K562 (cell line): ENCODE data around the gene NR1I3. TPM values are rescaled to one million over a fixed set of nuclear protein-coding genes. Genes with fewer than 3 reads are reported as not detected.

ENCODE experiments used
- BRD9 ChIP-seq: fragments of 450-650 bp; IDR thresholded peaks from 2 replicates; pipeline ENCODE4 v1.6.1; 2018; ENCODE audit warnings: low read depth; ENCODE audit not compliant: partially characterized antibody
- CUX1 ChIP-seq: fragments of 200-800 bp; sonication (Bioruptor generic); IDR thresholded peaks from 2 replicates; pipeline ENCODE4 v1.6.1; 2016; ENCODE audit warnings: missing genetic modification characterization, missing compliant biosample characterization
- ESRRA ChIP-seq: fragments of 450-650 bp; IDR thresholded peaks from 2 replicates; pipeline ENCODE4 v1.6.1; 2014; ENCODE audit warnings: low read depth, mild to moderate bottlenecking, moderate library complexity, borderline replicate concordance
- ETV5 ChIP-seq: sonication (generic); formaldehyde crosslinking; IDR thresholded peaks from 2 replicates; pipeline ENCODE4 v1.4.0; 2020; ENCODE audit warnings: low read depth, mild to moderate bottlenecking, missing genetic modification reagents
- L3MBTL2 ChIP-seq: fragments of 450-650 bp; IDR thresholded peaks from 2 replicates; pipeline ENCODE4 v1.6.1; 2016; ENCODE audit warnings: mild to moderate bottlenecking, moderate library complexity
- MIER1 ChIP-seq: fragments of 450-650 bp; IDR thresholded peaks from 2 replicates; pipeline ENCODE4 v1.6.1; 2016; ENCODE audit warnings: antibody characterized with exemption, mild to moderate bottlenecking, low read depth
- MYC ChIP-seq, 2 experiments: fragments of 250-450 bp in 1 of 2; sonication (Bioruptor Pico) in 1 of 2; IDR thresholded peaks; 2 replicates each; pipeline versions ENCODE4 v1.5.1 to v1.6.1; 2012 to 2021; ENCODE audit warnings: low read depth in 2 of 2, borderline replicate concordance in 1 of 2, improper control_type of control experiment in 1 of 2, low read length in 1 of 2, mild to moderate bottlenecking in 1 of 2, moderate library complexity in 1 of 2
- RB1 ChIP-seq: fragments of 450-650 bp; IDR thresholded peaks from 2 replicates; pipeline ENCODE4 v1.6.1; 2017; ENCODE audit warnings: low read depth, mild to moderate bottlenecking
- SMARCE1 ChIP-seq: fragments of 450-650 bp; IDR thresholded peaks from 2 replicates; pipeline ENCODE4 v1.7.1; 2016; ENCODE audit warnings: mild to moderate bottlenecking
- SRF ChIP-seq, 2 experiments: fragments of 250-450, 450-650 bp in 1 of 2; sonication (Bioruptor Pico) in 1 of 2; sonication (generic) in 1 of 2; formaldehyde crosslinking; IDR thresholded peaks; 2 replicates each; pipeline versions ENCODE4 v1.5.0 to v1.5.1; 2020 to 2022; ENCODE audit warnings: mild to moderate bottlenecking in 1 of 2, missing genetic modification reagents in 1 of 2
- XRCC5 ChIP-seq: fragments of 200-400 bp; formaldehyde crosslinking; IDR thresholded peaks from 2 replicates; pipeline ENCODE4 v1.6.1; 2017; ENCODE audit warnings: low read depth, mild to moderate bottlenecking, low read length
- ZNF436 ChIP-seq: fragments of 250-450, 450-650 bp; sonication (Bioruptor Pico); formaldehyde crosslinking; IDR thresholded peaks from 2 replicates; pipeline ENCODE4 v1.7.0; 2020; ENCODE audit warnings: mild to moderate bottlenecking
- ZNF583 ChIP-seq: fragments of 250-450 bp; sonication (Bioruptor Pico); IDR thresholded peaks from 2 replicates; pipeline ENCODE4 v1.4.0; 2020
- polyA plus RNA-seq, 8 experiments: library from polyadenylated mRNA; depleted of rRNA in 4 of 8; stranded (reverse) in 5 of 8; unstranded in 3 of 8; fragments of >200 nt; fragmentation: Nextera tagmentation in 2 of 8; fragmentation: Illumina TruSeq in 1 of 8; extraction: Ambion mirVana in 2 of 8; extraction: Trizol in 1 of 8; gene quantifications; 2 replicates each; pipeline versions ENCODE4 v1.2.1 to v1.2.3, GENCODE V29; 2011 to 2014; ENCODE audit warnings: inconsistent platforms in 1 of 8, missing spikeins in 1 of 8
- total RNA-seq, 7 experiments: library from RNA; depleted of rRNA in 6 of 7; stranded (reverse); fragments of >200 nt in 6 of 7; fragmentation: Illumina TruSeq in 2 of 7; extraction: Trizol in 2 of 7; gene quantifications; 2 replicates each; pipeline versions ENCODE4 v1.2.1 to v1.2.3, GENCODE V29; 2011 to 2021; ENCODE audit warnings: low replicate concordance in 1 of 7
- TF ChIP-seq, protein P1 (sequence below), 2 experiments: fragments of 450-650 bp; formaldehyde crosslinking in 1 of 2; IDR thresholded peaks; 2 replicates each; pipeline versions ENCODE4 v1.4.0 to v1.6.1; 2014 to 2020; ENCODE audit warnings: mild to moderate bottlenecking in 2 of 2, borderline replicate concordance in 1 of 2, low read depth in 1 of 2

Gene NR1I3
- total and polyA plus RNA-seq, 9 of the 15 experiments (the other 6 are each of a cell fraction or from before 2014, with no cell fraction given), result 0.11 TPM; not detected in 8

DNA sequence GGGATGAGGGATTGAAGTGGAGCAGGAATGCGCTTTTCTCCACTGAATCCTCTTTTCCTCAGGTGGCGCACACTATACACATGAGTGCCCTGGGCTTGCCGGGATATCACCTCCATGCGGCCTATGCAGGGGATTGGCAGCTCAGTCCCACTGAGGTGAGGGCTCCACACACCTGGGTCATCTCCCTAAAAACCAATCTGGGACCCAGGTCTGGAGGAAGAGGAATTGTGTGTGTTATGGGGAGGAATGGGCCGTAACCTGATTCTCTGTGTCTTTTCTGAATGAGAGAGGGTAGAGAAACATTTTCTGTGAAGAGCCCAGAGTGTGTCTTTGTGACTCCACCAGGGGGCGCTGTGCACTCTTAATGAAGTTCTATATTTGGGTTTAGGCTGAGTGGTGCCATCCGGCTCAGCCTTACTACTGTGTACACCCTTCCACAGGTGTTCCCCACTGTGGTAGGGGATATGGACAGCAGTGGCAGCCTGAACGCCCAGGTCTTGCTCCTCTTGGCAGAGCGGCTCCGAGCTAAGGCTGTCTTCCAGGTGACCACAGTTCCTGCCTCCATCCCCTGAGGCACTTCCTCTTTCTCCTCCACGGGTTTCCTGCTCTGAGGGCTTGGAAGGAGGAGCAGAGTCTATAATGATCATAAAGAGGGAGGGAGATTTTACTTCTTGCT is 10.7 kb downstream of the NR1I3 start (continued):
- TF ChIP-seq MYC (IDR thresholded peaks at IDR 0.05; ENCODE audit: low read depth, low read length), result 0 out of 2 replicates have a peak, but pooled peaks have one; percentile 17
- no peak for TF ChIP-seq MYC (CRISPR knock-in tag; IDR thresholded peaks at IDR 0.05; ENCODE audit: borderline replicate concordance, low read depth)
- peak in 1 of 2 experiments; percentile 65; a peak in 1 of 4 replicates for TF ChIP-seq SRF (CRISPR knock-in tag; IDR thresholded peaks at IDR 0.05)
- TF ChIP-seq CUX1 (CRISPR knock-in tag), result no peak
- no peak for TF ChIP-seq RB1
- no peak for TF ChIP-seq MIER1
- TF ChIP-seq BRD9, result peak; percentile 67
- TF ChIP-seq, protein P1, sequence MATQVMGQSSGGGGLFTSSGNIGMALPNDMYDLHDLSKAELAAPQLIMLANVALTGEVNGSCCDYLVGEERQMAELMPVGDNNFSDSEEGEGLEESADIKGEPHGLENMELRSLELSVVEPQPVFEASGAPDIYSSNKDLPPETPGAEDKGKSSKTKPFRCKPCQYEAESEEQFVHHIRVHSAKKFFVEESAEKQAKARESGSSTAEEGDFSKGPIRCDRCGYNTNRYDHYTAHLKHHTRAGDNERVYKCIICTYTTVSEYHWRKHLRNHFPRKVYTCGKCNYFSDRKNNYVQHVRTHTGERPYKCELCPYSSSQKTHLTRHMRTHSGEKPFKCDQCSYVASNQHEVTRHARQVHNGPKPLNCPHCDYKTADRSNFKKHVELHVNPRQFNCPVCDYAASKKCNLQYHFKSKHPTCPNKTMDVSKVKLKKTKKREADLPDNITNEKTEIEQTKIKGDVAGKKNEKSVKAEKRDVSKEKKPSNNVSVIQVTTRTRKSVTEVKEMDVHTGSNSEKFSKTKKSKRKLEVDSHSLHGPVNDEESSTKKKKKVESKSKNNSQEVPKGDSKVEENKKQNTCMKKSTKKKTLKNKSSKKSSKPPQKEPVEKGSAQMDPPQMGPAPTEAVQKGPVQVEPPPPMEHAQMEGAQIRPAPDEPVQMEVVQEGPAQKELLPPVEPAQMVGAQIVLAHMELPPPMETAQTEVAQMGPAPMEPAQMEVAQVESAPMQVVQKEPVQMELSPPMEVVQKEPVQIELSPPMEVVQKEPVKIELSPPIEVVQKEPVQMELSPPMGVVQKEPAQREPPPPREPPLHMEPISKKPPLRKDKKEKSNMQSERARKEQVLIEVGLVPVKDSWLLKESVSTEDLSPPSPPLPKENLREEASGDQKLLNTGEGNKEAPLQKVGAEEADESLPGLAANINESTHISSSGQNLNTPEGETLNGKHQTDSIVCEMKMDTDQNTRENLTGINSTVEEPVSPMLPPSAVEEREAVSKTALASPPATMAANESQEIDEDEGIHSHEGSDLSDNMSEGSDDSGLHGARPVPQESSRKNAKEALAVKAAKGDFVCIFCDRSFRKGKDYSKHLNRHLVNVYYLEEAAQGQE (IDR thresholded peaks at IDR 0.05; ENCODE audit: borderline replicate concordance), result peak; percentile 85
- TF ChIP-seq, protein P1 (CRISPR knock-in tag; IDR thresholded peaks at IDR 0.05; ENCODE audit: low read depth), result no peak; the same call in 1 of the 2 replicates
- TF ChIP-seq ESRRA, result peak; percentile 38; the same call in 1 of the 2 replicates
- TF ChIP-seq SMARCE1, result peak; percentile 68
- peak; percentile 41; the same call in 1 of the 2 replicates for TF ChIP-seq L3MBTL2
- 0 out of 2 replicates have a peak, but pooled peaks have one; percentile 41 for TF ChIP-seq XRCC5
- peak; percentile 37; the same call in 1 of the 2 replicates for TF ChIP-seq ZNF583 (CRISPR knock-in tag)
- no peak for TF ChIP-seq ETV5 (CRISPR knock-in tag)
- no peak for TF ChIP-seq ZNF436 (CRISPR knock-in tag)
